Karpas-422 (cell line): ENCODE measurements around the gene WDR47. TPM values are rescaled to one million over a fixed set of nuclear protein-coding genes. Genes with fewer than 3 reads are reported as not detected.
"Not testable (repeated sequence)": the region's sequence is repeated elsewhere in the genome, so short reads cannot be mapped to it uniquely, and the experiment has no call there.

ENCODE experiments used
- DNase-seq: peaks from one replicate; pipeline ENCODE4 v3.0.0-alpha.2; 2015
- H2AFZ ChIP-seq: fragments of 200-600 bp; sonication (generic); 2 replicates; pipeline ENCODE4 v1.6.1; 2014; ENCODE audit warnings: antibody characterized with exemption, low read length, mixed read lengths
- H3K27ac ChIP-seq: fragments of 200-600 bp; sonication (generic); 2 replicates; pipeline ENCODE4 v1.5.1; 2014; ENCODE audit warnings: mild to moderate bottlenecking, low read length, moderate library complexity
- H3K27me3 ChIP-seq: fragments of 200-600 bp; sonication (generic); 2 replicates; pipeline ENCODE4 v1.6.1; 2014; ENCODE audit warnings: low read length, mixed read lengths
- H3K36me3 ChIP-seq: fragments of 200-600 bp; sonication (generic); 2 replicates; pipeline ENCODE4 v1.6.1; 2014; ENCODE audit warnings: low read length, mixed read lengths; ENCODE audit not compliant: insufficient read depth
- H3K4me1 ChIP-seq: fragments of 200-600 bp; sonication (generic); 2 replicates; pipeline ENCODE4 v1.6.1; 2014; ENCODE audit warnings: mild to moderate bottlenecking, low read length, mixed read lengths
- H3K4me2 ChIP-seq: fragments of 200-600 bp; sonication (generic); 2 replicates; pipeline ENCODE4 v1.6.1; 2014; ENCODE audit warnings: low read length, low read depth, mild to moderate bottlenecking; ENCODE audit not compliant: poor library complexity, severe bottlenecking
- H3K4me3 ChIP-seq: fragments of 200-600 bp; sonication (generic); 2 replicates; pipeline ENCODE4 v1.5.1; 2014; ENCODE audit warnings: mild to moderate bottlenecking, antibody characterized with exemption, low read length, mixed read lengths
- H3K79me2 ChIP-seq: fragments of 200-600 bp; sonication (generic); 2 replicates; pipeline ENCODE4 v1.6.1; 2014; ENCODE audit warnings: mild to moderate bottlenecking, low read length, mixed read lengths
- H3K9ac ChIP-seq: fragments of 200-600 bp; sonication (generic); 2 replicates; pipeline ENCODE4 v1.6.0; 2014; ENCODE audit warnings: low read length
- H3K9me2 ChIP-seq: fragments of 200-600 bp; sonication (generic), shearing (Covaris generic); replicated peaks from 2 replicates; pipeline ENCODE4 v1.6.0; 2014; ENCODE audit warnings: mild to moderate bottlenecking, low read length, moderate library complexity; ENCODE audit not compliant: insufficient read depth
- H3K9me3 ChIP-seq: fragments of 300-700, 200-600 bp; sonication (generic); 2 replicates; pipeline ENCODE4 v1.6.1; 2014; ENCODE audit warnings: low read length, mixed read lengths
- H4K20me1 ChIP-seq: fragments of 200-600 bp; sonication (generic); 2 replicates; pipeline ENCODE4 v1.6.1; 2014; ENCODE audit warnings: mild to moderate bottlenecking, antibody characterized with exemption, low read length, low read depth; ENCODE audit not compliant: insufficient read depth
- total RNA-seq: library from RNA; depleted of rRNA; stranded (reverse); fragments of >200 nt; shearing (Covaris generic); gene quantifications from 2 replicates; pipeline ENCODE4 v1.2.3, GENCODE V29; 2014; ENCODE audit warnings: low replicate concordance

WDR47 gene
- total RNA-seq, 1 experiment from 2014 or later = 20.3 TPM

- H3K36me3 ChIP-seq = peaks cover 4% of the 10 kb centered on the region
- H3K4me3 ChIP-seq = no peak overlapping the region
- H4K20me1 ChIP-seq = no peaks in the 10 kb centered on the region
- H2AFZ ChIP-seq = no peak overlapping the region
- H3K27me3 ChIP-seq = no peaks in the 10 kb centered on the region
- H3K9ac ChIP-seq = no peak overlapping the region
- H3K79me2 ChIP-seq = peaks cover 76% of the 10 kb centered on the region
- DNase-seq = no peak
- H3K9me2 ChIP-seq = no peaks in the 10 kb centered on the region
- no peaks in the 10 kb centered on the region for H3K9me3 ChIP-seq
- peak overlapping the region; percentile 82; the same call in 1 of the 2 replicates for H3K27ac ChIP-seq
- H3K4me1 ChIP-seq = peaks cover 20% of the 10 kb centered on the region
- H3K4me2 ChIP-seq = no peak overlapping the region
These were observed 17.3 kb downstream of the WDR47 start for GRCh38 chr1:109024646-109025045.

GRCh38 chr1:109020693-109021257 is 21.1 kb downstream of the WDR47 start:
- no peak for DNase-seq

GRCh38 chr1:109017719-109018118 is 24.2 kb downstream of the WDR47 start:
- not testable (repeated sequence) for H3K4me3 ChIP-seq, H4K20me1 ChIP-seq, H3K9me2 ChIP-seq, DNase-seq, H3K4me2 ChIP-seq, H3K4me1 ChIP-seq, H2AFZ ChIP-seq, H3K27me3 ChIP-seq, H3K9ac ChIP-seq, H3K9me3 ChIP-seq, H3K27ac ChIP-seq
- H3K36me3 ChIP-seq = peaks cover 25% of the 10 kb centered on the region
- peaks cover 24% of the 10 kb centered on the region for H3K79me2 ChIP-seq

More at GRCh38 chr1:109020693-109021257, 21.1 kb downstream of the WDR47 start:
- H3K4me1 ChIP-seq = peaks cover 20% of the 10 kb centered on the region
- peaks cover 16% of the 10 kb centered on the region for H3K36me3 ChIP-seq
- H3K27ac ChIP-seq = no peak overlapping the region
- no peaks in the 10 kb centered on the region for H3K9me2 ChIP-seq
- H3K9me3 ChIP-seq = no peaks in the 10 kb centered on the region
- H3K9ac ChIP-seq = no peak overlapping the region
- no peak overlapping the region for H3K4me3 ChIP-seq
- no peaks in the 10 kb centered on the region for H4K20me1 ChIP-seq
- no peak overlapping the region for H3K4me2 ChIP-seq
- H3K27me3 ChIP-seq = no peaks in the 10 kb centered on the region
- peaks cover 49% of the 10 kb centered on the region for H3K79me2 ChIP-seq
- no peak overlapping the region for H2AFZ ChIP-seq

GRCh38 chr1:109017134-109017533 is 24.8 kb downstream of the WDR47 start:
- Histone ChIP-seq H3K79me2 (peaks cover 20% of the 10 kb centered on the region), H3K4me2 (no peak overlapping the region), H3K27me3 (no peaks in the 10 kb centered on the region), H3K4me1 (no peaks in the 10 kb centered on the region), H3K9me2 (no peaks in the 10 kb centered on the region), H3K27ac (no peak overlapping the region), H3K9me3 (no peaks in the 10 kb centered on the region), H3K4me3 (no peak overlapping the region), H4K20me1 (no peaks in the 10 kb centered on the region), H3K9ac (no peak overlapping the region), H3K36me3 (peaks cover 25% of the 10 kb centered on the region), H2AFZ (no peak overlapping the region)
- DNase-seq = no peak

GRCh38 chr1:109011335-109011734 is 30.6 kb downstream of the WDR47 start:
- Histone ChIP-seq H3K9me3 (no peaks in the 10 kb centered on the region), H2AFZ (no peak overlapping the region), H3K9ac (no peak overlapping the region), H4K20me1 (no peaks in the 10 kb centered on the region), H3K27me3 (no peaks in the 10 kb centered on the region), H3K9me2 (no peaks in the 10 kb centered on the region), H3K4me1 (no peaks in the 10 kb centered on the region), H3K4me3 (no peak overlapping the region), H3K4me2 (no peak overlapping the region), H3K79me2 (peaks cover 3% of the 10 kb centered on the region; the same call in 1 of the 2 replicates), H3K36me3 (peaks cover 24% of the 10 kb centered on the region; the same call in 1 of the 2 replicates), H3K27ac (no peak overlapping the region)
- DNase-seq = no peak

GRCh38 chr1:108996622-108997021 is 45.3 kb downstream of the WDR47 start:
- not testable (repeated sequence) for H2AFZ ChIP-seq, H3K27me3 ChIP-seq, H3K4me2 ChIP-seq, H3K79me2 ChIP-seq, H4K20me1 ChIP-seq, H3K4me3 ChIP-seq, H3K9me3 ChIP-seq, H3K9me2 ChIP-seq, H3K27ac ChIP-seq, H3K9ac ChIP-seq, DNase-seq, H3K4me1 ChIP-seq
- peaks cover 34% of the 10 kb centered on the region for H3K36me3 ChIP-seq

GRCh38 chr1:108983114-108983513 is 58.8 kb downstream of the WDR47 start:
- Histone ChIP-seq H2AFZ (no peak overlapping the region), H3K27me3 (no peaks in the 10 kb centered on the region), H4K20me1 (no peaks in the 10 kb centered on the region), H3K9me2 (no peaks in the 10 kb centered on the region), H3K9me3 (no peaks in the 10 kb centered on the region), H3K27ac (no peak overlapping the region), H3K4me2 (no peak overlapping the region), H3K4me1 (peaks cover 7% of the 10 kb centered on the region), H3K79me2 (no peaks in the 10 kb centered on the region), H3K36me3 (peaks cover 19% of the 10 kb centered on the region; the same call in 1 of the 2 replicates), H3K4me3 (no peak overlapping the region), H3K9ac (no peak overlapping the region)
- DNase-seq = no peak

- no peak for DNase-seq
- no peaks in the 10 kb centered on the region for H3K9me2 ChIP-seq
- H3K79me2 ChIP-seq = no peaks in the 10 kb centered on the region
- no peaks in the 10 kb centered on the region for H3K9me3 ChIP-seq
- no peak overlapping the region for H3K4me2 ChIP-seq
- peaks cover 5% of the 10 kb centered on the region; the same call in 1 of the 2 replicates for H3K36me3 ChIP-seq
- peaks cover 7% of the 10 kb centered on the region for H3K4me1 ChIP-seq
- H3K27me3 ChIP-seq = no peaks in the 10 kb centered on the region
- no peak overlapping the region for H3K9ac ChIP-seq
- H2AFZ ChIP-seq = no peak overlapping the region
- H3K4me3 ChIP-seq = no peak overlapping the region
- no peak overlapping the region for H3K27ac ChIP-seq
- no peaks in the 10 kb centered on the region for H4K20me1 ChIP-seq
These were observed 65.2 kb downstream of the WDR47 start for GRCh38 chr1:108976658-108977057.
